GM06990 (cell line): Measurements from ENCODE around the gene ARID5B.

Source experiments
- DNase-seq: peaks from one replicate; pipeline ENCODE4 v3.0.0-alpha.2; 2011; ENCODE audit not compliant: insufficient read length; ENCODE audit errors: extremely low read depth
- H3K27me3 ChIP-seq: replicated peaks from 2 replicates; pipeline ENCODE4 v1.6.0; 2011; ENCODE audit warnings: low read length; ENCODE audit not compliant: control insufficient read depth, insufficient read depth
- H3K36me3 ChIP-seq: 2 replicates; pipeline ENCODE4 v1.5.1; 2011; ENCODE audit warnings: low read length; ENCODE audit not compliant: control insufficient read depth, insufficient read depth
- H3K4me3 ChIP-seq: replicated peaks from 2 replicates; pipeline ENCODE4 v1.5.1; 2011; ENCODE audit warnings: low read depth, mild to moderate bottlenecking, control low read depth, low read length
- CTCF ChIP-seq: IDR thresholded peaks from 2 replicates; pipeline ENCODE4 v1.5.1; 2011; ENCODE audit warnings: low read length, control low read depth, mild to moderate bottlenecking, inconsistent platforms; ENCODE audit not compliant: insufficient read depth, poor library complexity, severe bottlenecking

ARID5B gene

GRCh38 chr10:61964949-61965702 lies 63.6 kb downstream of the ARID5B start:
- Histone ChIP-seq H3K36me3 (no peaks in the 10 kb centered on the region; the same call in 1 of the 2 replicates), H3K27me3 (no peaks in the 10 kb centered on the region), H3K4me3 (no peak overlapping the region)
- DNase-seq = no peak
- TF ChIP-seq CTCF = no peak

DNA sequence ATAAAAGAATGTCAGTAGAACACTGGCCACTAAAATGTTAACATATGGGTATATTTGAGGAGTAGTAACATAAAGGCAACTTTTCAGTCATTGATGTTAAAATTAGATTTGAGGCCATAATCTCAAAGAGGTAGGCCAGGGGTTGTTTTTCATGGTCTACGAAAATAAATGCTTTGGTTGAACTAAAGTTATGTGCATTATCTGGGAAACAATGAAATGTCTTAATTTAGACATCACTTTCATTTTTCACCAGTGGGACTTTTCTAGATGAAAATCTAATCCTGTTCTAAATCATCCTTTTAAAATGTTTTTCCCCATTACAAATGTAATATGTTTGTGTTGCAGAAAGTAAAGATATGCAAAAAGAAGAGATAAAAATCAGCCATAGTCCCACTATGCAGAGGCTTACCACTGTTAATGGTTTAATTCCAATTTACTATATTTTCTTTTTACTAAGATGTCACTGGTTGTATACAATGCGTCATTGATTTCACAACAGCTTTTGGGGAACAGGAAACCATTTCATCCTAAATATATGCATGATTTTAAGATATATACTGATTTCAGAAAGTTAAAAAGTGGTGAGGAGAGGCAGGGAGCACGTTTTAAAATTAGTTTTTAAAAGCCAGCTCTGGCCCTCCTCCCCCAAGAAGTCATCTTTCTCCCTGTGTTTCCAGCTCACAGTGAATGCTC lies 64.3 kb downstream of the ARID5B start:
- no peaks in the 10 kb centered on the region for H3K27me3 ChIP-seq
- no peaks in the 10 kb centered on the region; the same call in 1 of the 2 replicates for H3K36me3 ChIP-seq
- no peak for DNase-seq
- TF ChIP-seq CTCF = no peak
- H3K4me3 ChIP-seq = no peak overlapping the region

GRCh38 chr10:61967298-61967697 lies 65.8 kb downstream of the ARID5B start:
- no peak for DNase-seq
- no peak overlapping the region for H3K4me3 ChIP-seq
- TF ChIP-seq CTCF = no peak
- H3K27me3 ChIP-seq = no peaks in the 10 kb centered on the region
- H3K36me3 ChIP-seq = no peaks in the 10 kb centered on the region; the same call in 1 of the 2 replicates

DNA sequence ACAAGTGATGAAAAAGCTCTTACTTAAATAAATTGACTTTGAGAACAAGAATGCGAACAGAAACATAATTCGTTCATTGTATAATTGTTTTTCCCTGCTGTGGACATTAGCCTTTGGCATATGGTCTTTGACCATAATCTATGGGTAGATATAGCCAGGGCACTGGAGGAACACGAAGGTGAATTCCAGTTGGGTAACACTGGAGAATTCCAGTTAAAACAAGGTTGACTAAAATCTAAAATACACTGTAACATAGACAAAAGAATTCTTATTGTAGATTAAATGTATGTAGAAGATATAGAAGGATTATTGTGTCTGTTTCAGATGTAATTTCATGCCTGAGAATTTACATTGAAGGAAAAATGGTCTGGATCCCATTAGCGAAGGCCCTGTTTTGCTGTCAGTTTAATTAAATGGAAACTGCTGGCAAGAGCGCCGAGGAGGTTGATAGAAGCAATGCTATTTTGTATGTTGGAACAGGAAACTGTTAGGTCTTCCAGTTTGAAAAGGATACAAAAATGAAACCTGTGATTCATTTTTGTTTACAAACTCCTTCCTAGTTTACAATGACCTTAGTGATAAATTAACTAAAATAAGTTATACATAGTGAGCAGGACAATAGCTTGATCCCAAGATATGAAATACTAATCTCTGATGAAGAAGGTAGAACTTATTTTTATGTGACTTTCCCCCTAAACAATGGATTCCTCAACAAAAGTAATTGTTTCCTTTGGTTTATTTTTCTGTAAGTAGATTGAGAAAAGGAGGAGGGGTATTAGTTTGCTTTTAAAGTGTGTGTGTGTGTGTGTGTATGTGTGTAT lies 68.9 kb downstream of the ARID5B start:
- Histone ChIP-seq H3K27me3 (no peaks in the 10 kb centered on the region), H3K36me3 (no peaks in the 10 kb centered on the region; the same call in 1 of the 2 replicates), H3K4me3 (no peak overlapping the region)
- TF ChIP-seq CTCF = no peak
- no peak for DNase-seq

- no peak for DNase-seq
- H3K36me3 ChIP-seq = no peaks in the 10 kb centered on the region; the same call in 1 of the 2 replicates
- H3K4me3 ChIP-seq = no peak overlapping the region
- no peak for TF ChIP-seq CTCF
- no peaks in the 10 kb centered on the region for H3K27me3 ChIP-seq
Observed at GRCh38 chr10:61971003-61971325, 69.5 kb downstream of the ARID5B start.
